Mucosa of descending colon (tissue), 3 donors: ENCODE measurements around the gene SPTB. TPM values are rescaled to one million over a fixed set of nuclear protein-coding genes. Genes with fewer than 3 reads are reported as not detected.

Experiments used
- ATAC-seq: fragments of 200-7000 bp; cut with Tn5 transposase; one replicate; pipeline ENCODE4 v1.9.1; 2020; ENCODE audit warnings: mild to moderate bottlenecking, moderate library complexity
- DNase-seq, 3 donors: peaks; one replicate each; pipeline ENCODE4 v3.0.0-alpha.2; 2020
- H3K36me3 ChIP-seq: fragments of 200-600 bp; one replicate; pipeline ENCODE4 v1.8.0; 2021; ENCODE audit warnings: low read depth, mild to moderate bottlenecking
- H3K4me1 ChIP-seq: fragments of 200-600 bp; one replicate; pipeline ENCODE4 v1.8.0; 2021; ENCODE audit warnings: low read depth, mild to moderate bottlenecking
- H3K4me3 ChIP-seq: fragments of 200-600 bp; one replicate; pipeline ENCODE4 v1.8.0; 2021; ENCODE audit warnings: mild to moderate bottlenecking
- H3K9me3 ChIP-seq: fragments of 200-600 bp; one replicate; pipeline ENCODE4 v1.8.0; 2021; ENCODE audit warnings: mild to moderate bottlenecking
- CTCF ChIP-seq: fragments of 200-600 bp; IDR thresholded peaks from one replicate; pipeline ENCODE4 v1.8.0; 2022; ENCODE audit warnings: antibody characterized with exemption, mild to moderate bottlenecking
- intact Hi-C, 2 donors: fragments of 100-400 bp; cut with DNase I in 1 of 2; cut with micrococcal nuclease in 1 of 2; formaldehyde crosslinking; loops; one replicate each; pipeline versions ENCODE4 v1.11.0 to v1.11.1; 2022; cut with DNase I, micrococcal nuclease
- total RNA-seq, 3 donors: library from RNA; stranded (reverse); fragmentation: NEBNext Ultra II Directional in 2 of 3; extraction: Animal tissue kit (Norgen Biotek cat#: 25700) in 2 of 3; gene quantifications; one replicate each; pipeline versions ENCODE4 v1.2.1 to v1.2.4, GENCODE V29; 2021 to 2023
- donor health status: DM: no; HTN: no; CAD: no; lungs with moderate emphysema.
- donor health status: DM: no; HTN: no; CAD: no.
- donor health status: DM: no; HTN: yes; CAD: no.

Gene SPTB
- total RNA-seq, 3 donors from 2014 or later, result 0.35 to 1.4 (median 0.51) TPM

GRCh38 chr14:64800000-64800399, 79.7 kb downstream of the SPTB start:
- intact Hi-C loops, result no loop called here

GRCh38 chr14:64799555-64799954, 80.2 kb downstream of the SPTB start:
- no peak for ATAC-seq
- H3K4me3 ChIP-seq, result no peak overlapping the region
- H3K4me1 ChIP-seq, result no peaks in the 10 kb centered on the region
- H3K36me3 ChIP-seq, result no peaks in the 10 kb centered on the region
- DNase-seq, result no peak
- TF ChIP-seq CTCF, result no peak
- no peaks in the 10 kb centered on the region for H3K9me3 ChIP-seq
- intact Hi-C loops, result no loop called here

More at GRCh38 chr14:64800000-64800399, 79.7 kb downstream of the SPTB start:
- ATAC-seq (peak; percentile 45), DNase-seq (peak in 1 of 3 donors; percentile 66)
- no peaks in the 10 kb centered on the region for H3K9me3 ChIP-seq
- H3K36me3 ChIP-seq, result no peaks in the 10 kb centered on the region
- TF ChIP-seq CTCF, result no peak
- H3K4me3 ChIP-seq, result no peak overlapping the region
- H3K4me1 ChIP-seq, result no peaks in the 10 kb centered on the region

- Histone ChIP-seq H3K9me3 (no peaks in the 10 kb centered on the region), H3K4me3 (no peak overlapping the region), H3K36me3 (no peaks in the 10 kb centered on the region), H3K4me1 (no peaks in the 10 kb centered on the region)
- DNase-seq (no peak), ATAC-seq (no peak)
- intact Hi-C loops, result no loop called here
- TF ChIP-seq CTCF, result no peak
Measured at GRCh38 chr14:64796369-64796768, 83.3 kb downstream of the SPTB start.

- intact Hi-C loops, result no loop called here
Measured at GRCh38 chr14:64795921-64796320, 83.8 kb downstream of the SPTB start.

GRCh38 chr14:64795211-64795610, 84.5 kb downstream of the SPTB start:
- no peak for TF ChIP-seq CTCF
- intact Hi-C loops, result no loop called here
- H3K9me3 ChIP-seq, result no peaks in the 10 kb centered on the region
- DNase-seq (no peak), ATAC-seq (no peak)
- H3K4me3 ChIP-seq, result no peak overlapping the region
- no peaks in the 10 kb centered on the region for H3K36me3 ChIP-seq
- no peaks in the 10 kb centered on the region for H3K4me1 ChIP-seq

More at GRCh38 chr14:64795921-64796320, 83.8 kb downstream of the SPTB start:
- no peak overlapping the region for H3K4me3 ChIP-seq
- no peaks in the 10 kb centered on the region for H3K36me3 ChIP-seq
- H3K9me3 ChIP-seq, result no peaks in the 10 kb centered on the region
- DNase-seq (no peak), ATAC-seq (no peak)
- TF ChIP-seq CTCF, result no peak
- H3K4me1 ChIP-seq, result no peaks in the 10 kb centered on the region
